Parathyroid adenoma (tissue), 2 donors: ENCODE measurements around the gene GNL3L.

Source experiments
- H2AFZ ChIP-seq: fragments of 300-600 bp; sonication (generic); one replicate; pipeline ENCODE4 v1.7.0; 2017; ENCODE audit warnings: antibody characterized with exemption, mild to moderate bottlenecking
- H3K27ac ChIP-seq: fragments of 300-600 bp; sonication (generic); one replicate; pipeline ENCODE4 v1.7.0; 2017
- H3K27me3 ChIP-seq: fragments of 300-600 bp; sonication (generic); one replicate; pipeline ENCODE4 v1.7.0; 2017; ENCODE audit warnings: low read length; ENCODE audit not compliant: control insufficient read depth, insufficient read depth
- H3K36me3 ChIP-seq: fragments of 300-600 bp; sonication (generic); one replicate; pipeline ENCODE4 v1.7.0; 2017; ENCODE audit warnings: low read length; ENCODE audit not compliant: control insufficient read depth, insufficient read depth
- H3K4me1 ChIP-seq: fragments of 300-600 bp; sonication (generic); one replicate; pipeline ENCODE4 v1.7.0; 2017; ENCODE audit warnings: control low read depth
- H3K4me2 ChIP-seq: fragments of 300-600 bp; sonication (generic); one replicate; pipeline ENCODE4 v1.7.0; 2017; ENCODE audit warnings: low read length
- H3K4me3 ChIP-seq: fragments of 300-600 bp; sonication (generic); one replicate; pipeline ENCODE4 v1.7.0; 2017; ENCODE audit warnings: low read depth, low read length
- H3K79me2 ChIP-seq: fragments of 300-600 bp; sonication (generic); one replicate; pipeline ENCODE4 v1.7.0; 2017; ENCODE audit warnings: control low read depth
- H3K9ac ChIP-seq: fragments of 300-600 bp; sonication (generic); one replicate; pipeline ENCODE4 v1.7.0; 2017; ENCODE audit warnings: mild to moderate bottlenecking
- H3K9me3 ChIP-seq: fragments of 300-600 bp; sonication (generic); one replicate; pipeline ENCODE4 v1.7.0; 2017; ENCODE audit warnings: low read length; ENCODE audit not compliant: control insufficient read depth
- CTCF ChIP-seq: fragments of 300-600 bp; sonication (generic); IDR thresholded peaks from one replicate; pipeline ENCODE4 v1.7.0; 2017; ENCODE audit warnings: antibody characterized with exemption, mild to moderate bottlenecking
- donor health status: primary hyperparathyroidism.

Gene GNL3L

GRCh38 chrX:54597728-54598127 lies 67.7 kb downstream of the GNL3L start:
- Histone ChIP-seq H3K79me2 (no peaks in the 10 kb centered on the region), H3K27me3 (no peaks in the 10 kb centered on the region), H3K4me1 (no peaks in the 10 kb centered on the region), H2AFZ (no peak overlapping the region), H3K4me2 (no peak overlapping the region), H3K36me3 (no peaks in the 10 kb centered on the region), H3K27ac (no peak overlapping the region), H3K9me3 (no peaks in the 10 kb centered on the region), H3K9ac (no peak overlapping the region), H3K4me3 (no peak overlapping the region)
- TF ChIP-seq CTCF: no peak

GRCh38 chrX:54602563-54602962 lies 72.5 kb downstream of the GNL3L start:
- TF ChIP-seq CTCF: no peak
- H3K27ac ChIP-seq: no peak overlapping the region

More at GRCh38 chrX:54602563-54602962, 72.5 kb downstream of the GNL3L start:
- Histone ChIP-seq H3K4me2 (no peak overlapping the region), H3K4me1 (no peaks in the 10 kb centered on the region), H3K4me3 (no peak overlapping the region), H3K27me3 (no peaks in the 10 kb centered on the region), H3K79me2 (no peaks in the 10 kb centered on the region), H3K9me3 (no peaks in the 10 kb centered on the region), H2AFZ (no peak overlapping the region), H3K9ac (no peak overlapping the region), H3K36me3 (no peaks in the 10 kb centered on the region)
